HG02970 (cell line): ENCODE results near the gene TGM5.
"Not testable (repeated sequence)": the region's sequence is repeated elsewhere in the genome, so short reads cannot be mapped to it uniquely, and the experiment has no call there.

Experiments
- ATAC-seq: cut with Tn5 transposase; IDR thresholded peaks from one replicate; pipeline ENCODE4 v1.9.1; 2021; ENCODE audit warnings: mild to moderate bottlenecking, moderate library complexity, moderate number of reproducible peaks; ENCODE audit not compliant: unreplicated experiment, low FRiP score

TGM5 gene

GRCh38 chr15:43277231-43277823, 10.6 kb upstream of the TGM5 start:
- ATAC-seq: no peak

GRCh38 chr15:43276563-43277200, 10.0 kb upstream of the TGM5 start:
- no peak for ATAC-seq

GRCh38 chr15:43275740-43276562, 9.2 kb upstream of the TGM5 start:
- no peak for ATAC-seq

GRCh38 chr15:43274136-43274535, 7.4 kb upstream of the TGM5 start:
- no peak for ATAC-seq

- ATAC-seq: no peak
Measured at GRCh38 chr15:43273243-43273642, 6.5 kb upstream of the TGM5 start.

GRCh38 chr15:43271908-43272307, 5.2 kb upstream of the TGM5 start:
- ATAC-seq: not testable (repeated sequence)

GRCh38 chr15:43270676-43271306, 4.1 kb upstream of the TGM5 start:
- no peak for ATAC-seq

GRCh38 chr15:43270113-43270665, 3.5 kb upstream of the TGM5 start:
- no peak for ATAC-seq

- ATAC-seq: no peak
Measured at GRCh38 chr15:43268111-43269105, 1.7 kb upstream of the TGM5 start.

- no peak for ATAC-seq
Measured at GRCh38 chr15:43267439-43267838, 711 bp upstream of the TGM5 start.

- ATAC-seq: no peak
Measured at GRCh38 chr15:43266386-43266785, 342 bp downstream of the TGM5 start.

- ATAC-seq: no peak
Measured at GRCh38 chr15:43260011-43260615, 6.6 kb downstream of the TGM5 start.

GRCh38 chr15:43258781-43259180, 7.9 kb downstream of the TGM5 start:
- no peak for ATAC-seq

GRCh38 chr15:43256341-43256740, 10.4 kb downstream of the TGM5 start:
- no peak for ATAC-seq

- ATAC-seq: no peak
Measured at GRCh38 chr15:43255376-43255775, 11.4 kb downstream of the TGM5 start.

GRCh38 chr15:43253431-43254403, 13.0 kb downstream of the TGM5 start:
- peak; percentile 39 for ATAC-seq

- ATAC-seq: no peak
Measured at GRCh38 chr15:43251871-43252250, 14.9 kb downstream of the TGM5 start.

- ATAC-seq: no peak
Measured at GRCh38 chr15:43251185-43251870, 15.4 kb downstream of the TGM5 start.
